Measurements from ENCODE around the gene NFAM1.

GRCh38 chr22:42472671-42473070, 40.5 kb upstream of the NFAM1 start:
- TF ChIP-seq CTCF (conservative IDR thresholded peaks at IDR 0.05; ENCODE audit: low read depth, low read length) (no peak), ELK1 (IDR thresholded peaks at IDR 0.05; ENCODE audit: borderline replicate concordance, low read depth, low read length) (no peak), SMC3 (IDR thresholded peaks at IDR 0.05; ENCODE audit: low read depth, low read length) (no peak), RAD21 (IDR thresholded peaks at IDR 0.05; ENCODE audit: low read length) (no peak), POLR2A (IDR thresholded peaks at IDR 0.05; ENCODE audit: low read depth, low read length) (no peak)

All from IMR-90 (cell line).